Hepatocyte (in vitro differentiated cells): Measurements from ENCODE around the gene SH3BP2. TPM values are rescaled to one million over a fixed set of nuclear protein-coding genes. Genes with fewer than 3 reads are reported as not detected.
A peak's percentile ranks its signal among the peaks of the same experiment; 100 is the strongest.

Source experiments
- DNase-seq: peaks from one replicate; pipeline ENCODE4 v3.0.0-alpha.2; 2016; ENCODE audit warnings: low spot score
- H2AFZ ChIP-seq: fragments of 200-600 bp; sonication (generic); 2 replicates; pipeline ENCODE4 v1.6.0; 2016; ENCODE audit warnings: antibody characterized with exemption, mild to moderate bottlenecking
- H3K27ac ChIP-seq: fragments of 200-600 bp; sonication (generic); 2 replicates; pipeline ENCODE4 v1.5.1; 2016; ENCODE audit warnings: mild to moderate bottlenecking
- H3K27me3 ChIP-seq: fragments of 200-600 bp; sonication (generic); 2 replicates; pipeline ENCODE4 v1.6.1; 2016
- H3K36me3 ChIP-seq: fragments of 200-600 bp; sonication (generic); replicated peaks from 2 replicates; pipeline ENCODE4 v1.5.1; 2016; ENCODE audit warnings: low read depth; ENCODE audit not compliant: insufficient read depth
- H3K4me1 ChIP-seq: fragments of 200-600 bp; sonication (generic); 2 replicates; pipeline ENCODE4 v1.5.1; 2016; ENCODE audit warnings: mild to moderate bottlenecking, moderate library complexity; ENCODE audit not compliant: insufficient read depth
- H3K4me2 ChIP-seq: fragments of 200-600 bp; sonication (generic); 2 replicates; pipeline ENCODE4 v1.6.0; 2016
- H3K4me3 ChIP-seq: fragments of 200-600 bp; sonication (generic); 2 replicates; pipeline ENCODE4 v1.5.1; 2016; ENCODE audit warnings: mild to moderate bottlenecking
- H3K79me2 ChIP-seq: fragments of 200-600 bp; sonication (generic); 2 replicates; pipeline ENCODE4 v1.6.0; 2017; ENCODE audit warnings: mild to moderate bottlenecking
- H3K9me2 ChIP-seq: fragments of 200-600 bp; sonication (generic); replicated peaks from 2 replicates; pipeline ENCODE4 v1.6.0; 2017; ENCODE audit warnings: mild to moderate bottlenecking; ENCODE audit not compliant: insufficient read depth
- H3K9me3 ChIP-seq: fragments of 200-600 bp; sonication (generic); 2 replicates; pipeline ENCODE4 v1.5.1; 2016; ENCODE audit warnings: low read depth, mild to moderate bottlenecking
- H4K20me1 ChIP-seq: fragments of 200-600 bp; sonication (generic); 2 replicates; pipeline ENCODE4 v1.6.0; 2016; ENCODE audit warnings: mild to moderate bottlenecking; ENCODE audit not compliant: insufficient read depth, poor library complexity, severe bottlenecking
- CTCF ChIP-seq: fragments of 200-600 bp; sonication (generic); IDR thresholded peaks from 2 replicates; pipeline ENCODE4 v1.5.1; 2016; ENCODE audit warnings: antibody characterized with exemption, mild to moderate bottlenecking; ENCODE audit not compliant: poor library complexity
- EZH2 ChIP-seq: fragments of 200-600 bp; sonication (generic); IDR thresholded peaks from 2 replicates; pipeline ENCODE4 v1.6.1; 2016; ENCODE audit warnings: antibody characterized with exemption, mild to moderate bottlenecking, borderline replicate concordance
- EZH2phosphoT487 ChIP-seq: fragments of 200-600 bp; sonication (generic); IDR thresholded peaks from one replicate; pipeline ENCODE4 v1.6.1; 2018; ENCODE audit warnings: antibody characterized with exemption, mild to moderate bottlenecking, low read depth, moderate library complexity; ENCODE audit not compliant: unreplicated experiment, severe bottlenecking
- WGBS: methylation state at CpG from one replicate; pipeline ENCODE4 v1.1.6; 2016; ENCODE audit warnings: low lambda C conversion rate; ENCODE audit errors: missing lambda C conversion rate; 5-methylcytosine and 5-hydroxymethylcytosine counted together
- polyA plus RNA-seq: library from polyadenylated mRNA; unstranded; fragments of >200 nt; fragmentation: Nextera tagmentation; extraction: Ambion mirVana; gene quantifications from 2 replicates; pipeline ENCODE4 v1.2.1, GENCODE V29; 2016
- total RNA-seq: library from RNA; depleted of rRNA; stranded (reverse); fragments of >200 nt; gene quantifications from 2 replicates; pipeline ENCODE4 v1.2.3, GENCODE V29; 2014

SH3BP2 gene
- total and polyA plus RNA-seq, 2 experiments from 2014 or later: 24.3 to 25.7 TPM

- DNase-seq: peak; percentile 4
- Histone ChIP-seq H3K27me3 (no peaks in the 10 kb centered on the region), H3K4me1 (no peaks in the 10 kb centered on the region), H3K79me2 (no peaks in the 10 kb centered on the region), H3K36me3 (no peaks in the 10 kb centered on the region), H3K4me3 (no peak overlapping the region), H4K20me1 (no peaks in the 10 kb centered on the region), H3K27ac (no peak overlapping the region), H3K4me2 (no peak overlapping the region), H2AFZ (no peak overlapping the region), H3K9me2 (no peaks in the 10 kb centered on the region), H3K9me3 (no peaks in the 10 kb centered on the region)
- no peak for TF ChIP-seq CTCF
- TF ChIP-seq EZH2: no peak
- no peak for TF ChIP-seq EZH2phosphoT487
- WGBS: 96% methylated on average over 5 of the region's 5 CpGs
These were observed 43.5 kb downstream of the SH3BP2 start for GRCh38 chr4:2836391-2836859.

- H4K20me1 ChIP-seq: no peaks in the 10 kb centered on the region
- peak; percentile 3 for DNase-seq
- H3K79me2 ChIP-seq: peaks cover 3% of the 10 kb centered on the region
- H3K27me3 ChIP-seq: no peaks in the 10 kb centered on the region
- no peaks in the 10 kb centered on the region for H3K9me3 ChIP-seq
- H3K9me2 ChIP-seq: no peaks in the 10 kb centered on the region
- no peak overlapping the region for H2AFZ ChIP-seq
- H3K4me2 ChIP-seq: no peak overlapping the region
- no peak for TF ChIP-seq EZH2phosphoT487
- no peak for TF ChIP-seq CTCF
- no peak for TF ChIP-seq EZH2
- 73% methylated on average over 19 of the region's 20 CpGs for WGBS
- peak overlapping the region; percentile 45 for H3K27ac ChIP-seq
- no peaks in the 10 kb centered on the region for H3K36me3 ChIP-seq
- no peak overlapping the region for H3K4me3 ChIP-seq
- H3K4me1 ChIP-seq: no peaks in the 10 kb centered on the region
These were observed 44.4 kb downstream of the SH3BP2 start for GRCh38 chr4:2837110-2837903.

- H4K20me1 ChIP-seq: no peaks in the 10 kb centered on the region
- H3K4me3 ChIP-seq: no peak overlapping the region
- peaks cover 4% of the 10 kb centered on the region for H3K4me1 ChIP-seq
- no peaks in the 10 kb centered on the region for H3K9me2 ChIP-seq
- 74% methylated on average over 8 of the region's 8 CpGs for WGBS
- DNase-seq: peak; percentile 11
- H3K4me2 ChIP-seq: no peak overlapping the region
- no peak for TF ChIP-seq EZH2
- TF ChIP-seq EZH2phosphoT487: no peak
- no peak for TF ChIP-seq CTCF
- peak overlapping the region; percentile 45 for H3K27ac ChIP-seq
- peaks cover 3% of the 10 kb centered on the region for H3K79me2 ChIP-seq
- H3K27me3 ChIP-seq: no peaks in the 10 kb centered on the region
- H2AFZ ChIP-seq: no peak overlapping the region
- no peaks in the 10 kb centered on the region for H3K36me3 ChIP-seq
- no peaks in the 10 kb centered on the region for H3K9me3 ChIP-seq
These were observed 45.1 kb downstream of the SH3BP2 start for GRCh38 chr4:2837904-2838496.
